Vagina (tissue), 2 donors: Measurements from ENCODE around the gene CEND1. TPM values are rescaled to one million over a fixed set of nuclear protein-coding genes. Genes with fewer than 3 reads are reported as not detected.

Source experiments
- DNase-seq, 2 donors: peaks; one replicate each; pipeline ENCODE4 v3.0.0-alpha.2; 2017; ENCODE audit errors: extremely low spot score in 2 of 2
- H3K27ac ChIP-seq: fragments of 200-600 bp; sonication (generic); one replicate; pipeline ENCODE4 v1.5.1; 2019
- H3K27me3 ChIP-seq: fragments of 200-600 bp; sonication (generic); one replicate; pipeline ENCODE4 v1.5.1; 2019
- H3K36me3 ChIP-seq, 2 donors: fragments of 200-600 bp; sonication (generic); one replicate each; pipeline ENCODE4 v1.5.1; 2017 to 2019
- H3K4me1 ChIP-seq: fragments of 200-600 bp; sonication (generic); one replicate; pipeline ENCODE4 v1.5.1; 2019
- H3K4me3 ChIP-seq, 2 donors: fragments of 200-600 bp; sonication (generic); 1 replicate in 1 of 2; 2 replicates in 1 of 2; pipeline ENCODE4 v1.5.1; 2016 to 2019
- H3K9me3 ChIP-seq: fragments of 200-600 bp; sonication (generic); one replicate; pipeline ENCODE4 v1.5.1; 2019
- POLR2A ChIP-seq, 2 donors: fragments of 450-650 bp; IDR thresholded peaks; one replicate each; pipeline ENCODE4 v1.6.1; 2017; ENCODE audit warnings: antibody characterized with exemption in 2 of 2, mild to moderate bottlenecking in 2 of 2, moderate library complexity in 2 of 2
- POLR2AphosphoS5 ChIP-seq, 2 donors: sonication (generic); formaldehyde crosslinking; IDR thresholded peaks; one replicate each; pipeline ENCODE4 v1.9.0; 2017; ENCODE audit warnings: antibody characterized with exemption in 2 of 2, mild to moderate bottlenecking in 2 of 2, low read depth in 1 of 2; ENCODE audit not compliant: insufficient read depth in 1 of 2
- intact Hi-C: fragments of 100-400 bp; cut with DNase I; formaldehyde crosslinking; loops from one replicate; pipeline ENCODE4 v1.15.1; 2023
- total RNA-seq: library from RNA; depleted of rRNA; stranded (reverse); fragments of >200 nt; gene quantifications from one replicate; pipeline ENCODE4 v1.2.3, GENCODE V29; 2016
- TF ChIP-seq, protein P1 (sequence below), 3 experiments: fragments of 450-650 bp in 2 of 3; fragments of 200-600 bp in 1 of 3; sonication (generic) in 1 of 3; IDR thresholded peaks; one replicate each; pipeline ENCODE4 v1.5.1; 2017 to 2019; ENCODE audit warnings: antibody characterized with exemption in 3 of 3, mild to moderate bottlenecking in 2 of 3, moderate library complexity in 2 of 3

CEND1 gene
- total RNA-seq, 1 donor from 2014 or later, result 1.7 TPM

- peak overlapping the region; percentile 66 to 94 for H3K4me3 ChIP-seq
- peaks cover 0 to 24% of the 10 kb centered on the region in 2 donors for H3K36me3 ChIP-seq
- no peaks in the 10 kb centered on the region for H3K27me3 ChIP-seq
- no peak for DNase-seq
- intact Hi-C loops, result no loop called here
- no peaks in the 10 kb centered on the region for H3K9me3 ChIP-seq
- H3K4me1 ChIP-seq, result peaks cover 86% of the 10 kb centered on the region
- H3K27ac ChIP-seq, result peak overlapping the region; percentile 88
- TF ChIP-seq, protein P1, sequence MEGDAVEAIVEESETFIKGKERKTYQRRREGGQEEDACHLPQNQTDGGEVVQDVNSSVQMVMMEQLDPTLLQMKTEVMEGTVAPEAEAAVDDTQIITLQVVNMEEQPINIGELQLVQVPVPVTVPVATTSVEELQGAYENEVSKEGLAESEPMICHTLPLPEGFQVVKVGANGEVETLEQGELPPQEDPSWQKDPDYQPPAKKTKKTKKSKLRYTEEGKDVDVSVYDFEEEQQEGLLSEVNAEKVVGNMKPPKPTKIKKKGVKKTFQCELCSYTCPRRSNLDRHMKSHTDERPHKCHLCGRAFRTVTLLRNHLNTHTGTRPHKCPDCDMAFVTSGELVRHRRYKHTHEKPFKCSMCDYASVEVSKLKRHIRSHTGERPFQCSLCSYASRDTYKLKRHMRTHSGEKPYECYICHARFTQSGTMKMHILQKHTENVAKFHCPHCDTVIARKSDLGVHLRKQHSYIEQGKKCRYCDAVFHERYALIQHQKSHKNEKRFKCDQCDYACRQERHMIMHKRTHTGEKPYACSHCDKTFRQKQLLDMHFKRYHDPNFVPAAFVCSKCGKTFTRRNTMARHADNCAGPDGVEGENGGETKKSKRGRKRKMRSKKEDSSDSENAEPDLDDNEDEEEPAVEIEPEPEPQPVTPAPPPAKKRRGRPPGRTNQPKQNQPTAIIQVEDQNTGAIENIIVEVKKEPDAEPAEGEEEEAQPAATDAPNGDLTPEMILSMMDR (IDR thresholded peaks at IDR 0.05), result peak in 1 of 3 experiments; percentile 12
- TF ChIP-seq POLR2AphosphoS5 (IDR thresholded peaks at IDR 0.05; ENCODE audit: insufficient read depth in 1 of 2, low read depth in 1 of 2) (peak in 1 of 2 donors; percentile 42), POLR2A (IDR thresholded peaks at IDR 0.05) (no peak)
Observed at GRCh38 chr11:833114-833791, 43.4 kb upstream of the CEND1 start.

DNA sequence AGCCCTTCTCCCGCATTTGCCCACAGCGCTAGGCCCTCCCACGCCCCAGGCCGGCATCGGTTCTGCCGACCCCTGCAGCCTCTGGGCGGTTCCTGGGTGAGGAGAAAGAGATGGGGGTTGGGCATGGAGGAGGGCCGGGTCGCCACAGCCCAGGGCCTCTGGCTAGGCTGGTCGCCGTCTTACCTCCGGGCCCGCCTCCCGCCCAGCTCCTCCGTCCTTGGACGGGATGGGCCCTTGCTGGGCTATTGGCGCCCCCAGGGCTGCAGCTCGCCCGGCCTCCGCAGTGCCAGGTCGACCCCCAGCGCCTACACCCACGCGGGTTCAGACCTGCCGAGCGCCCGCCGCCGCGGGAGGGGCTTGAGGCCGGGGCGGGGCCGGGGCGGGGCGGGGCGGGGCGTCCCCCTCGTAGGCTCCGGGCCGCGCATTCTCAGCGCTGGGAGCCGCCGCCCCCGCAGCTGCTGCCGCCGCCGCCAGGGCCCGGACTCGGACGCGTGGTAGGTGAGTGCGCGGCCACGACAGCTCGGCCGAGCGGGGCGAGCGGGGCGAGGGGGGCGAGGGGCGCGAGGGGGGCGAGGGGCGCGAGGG lies 42.7 kb upstream of the CEND1 start, which contains the start of gene CD151:
Gene CD151, plus strand, starts transcription at position 424 of the 585 bp plus-strand sequence. CDS start 3,118 bp downstream, outside the sequence.
- TF ChIP-seq, protein P1 (IDR thresholded peaks at IDR 0.05), result no peak
- TF ChIP-seq POLR2AphosphoS5 (IDR thresholded peaks at IDR 0.05; ENCODE audit: insufficient read depth in 1 of 2, low read depth in 1 of 2), result no peak
- no peak for DNase-seq
- peaks cover 84% of the 10 kb centered on the region for H3K4me1 ChIP-seq

GRCh38 chr11:831961-832528 lies 42.2 kb upstream of the CEND1 start:
- H3K27ac ChIP-seq, result peak overlapping the region; percentile 88
- DNase-seq, result no peak
- intact Hi-C loops, result no loop called here
- H3K27me3 ChIP-seq, result no peaks in the 10 kb centered on the region
- H3K36me3 ChIP-seq, result peaks cover 0 to 12% of the 10 kb centered on the region in 2 donors
- H3K4me1 ChIP-seq, result peaks cover 82% of the 10 kb centered on the region
- TF ChIP-seq POLR2A (IDR thresholded peaks at IDR 0.05) (no peak), POLR2AphosphoS5 (IDR thresholded peaks at IDR 0.05; ENCODE audit: insufficient read depth in 1 of 2, low read depth in 1 of 2) (no peak)
- TF ChIP-seq, protein P1 (IDR thresholded peaks at IDR 0.05), result no peak
- H3K4me3 ChIP-seq, result peak overlapping the region; percentile 66 to 94
- H3K9me3 ChIP-seq, result no peaks in the 10 kb centered on the region

More for the DNA sequence above, 42.7 kb upstream of the CEND1 start, which contains the start of gene CD151:
- H3K9me3 ChIP-seq, result no peaks in the 10 kb centered on the region
- intact Hi-C loops, result no loop called here
- H3K4me3 ChIP-seq, result peak within 1 kb of the TSS; percentile 66 to 94
- no peaks in the 10 kb centered on the region for H3K27me3 ChIP-seq
- H3K27ac ChIP-seq, result peak within 1 kb of the TSS; percentile 88
- H3K36me3 ChIP-seq, result peaks cover 0 to 18% of the 10 kb centered on the region in 2 donors

GRCh38 chr11:831118-831864 lies 41.4 kb upstream of the CEND1 start:
- Histone ChIP-seq H3K27ac (no peak overlapping the region), H3K4me3 (peak overlapping the region; percentile 38 to 42), H3K9me3 (no peaks in the 10 kb centered on the region), H3K27me3 (no peaks in the 10 kb centered on the region), H3K4me1 (peaks cover 87% of the 10 kb centered on the region), H3K36me3 (peaks cover 0 to 5% of the 10 kb centered on the region in 2 donors)
- TF ChIP-seq, protein P1 (IDR thresholded peaks at IDR 0.05), result no peak
- TF ChIP-seq POLR2AphosphoS5 (IDR thresholded peaks at IDR 0.05; ENCODE audit: insufficient read depth in 1 of 2, low read depth in 1 of 2) (no peak), POLR2A (IDR thresholded peaks at IDR 0.05) (no peak)
- intact Hi-C loops, result no loop called here
- DNase-seq, result no peak
